Stimulated activated CD4-positive, alpha-beta T cell treated with anti-CD3 and anti-CD28 coated beads, Interleukin-1b, Interleukin-23, amount 100 ng/mL, for 24 hours (primary cell): ENCODE results near the gene PRM1.
"Not testable (repeated sequence)": the region's sequence is repeated elsewhere in the genome, so short reads cannot be mapped to it uniquely, and the experiment has no call there.

Source experiments
- DNase-seq, 4 experiments: peaks; one replicate each; pipeline ENCODE4 v3.0.0-alpha.2; 2020; ENCODE audit warnings: low read depth in 4 of 4, low spot score in 1 of 4

The PRM1 gene

GRCh38 chr16:11314309-11314894 is 33.3 kb upstream of the PRM1 start:
- DNase-seq = no peak

GRCh38 chr16:11313493-11314308 is 32.6 kb upstream of the PRM1 start:
- no peak for DNase-seq

DNA sequence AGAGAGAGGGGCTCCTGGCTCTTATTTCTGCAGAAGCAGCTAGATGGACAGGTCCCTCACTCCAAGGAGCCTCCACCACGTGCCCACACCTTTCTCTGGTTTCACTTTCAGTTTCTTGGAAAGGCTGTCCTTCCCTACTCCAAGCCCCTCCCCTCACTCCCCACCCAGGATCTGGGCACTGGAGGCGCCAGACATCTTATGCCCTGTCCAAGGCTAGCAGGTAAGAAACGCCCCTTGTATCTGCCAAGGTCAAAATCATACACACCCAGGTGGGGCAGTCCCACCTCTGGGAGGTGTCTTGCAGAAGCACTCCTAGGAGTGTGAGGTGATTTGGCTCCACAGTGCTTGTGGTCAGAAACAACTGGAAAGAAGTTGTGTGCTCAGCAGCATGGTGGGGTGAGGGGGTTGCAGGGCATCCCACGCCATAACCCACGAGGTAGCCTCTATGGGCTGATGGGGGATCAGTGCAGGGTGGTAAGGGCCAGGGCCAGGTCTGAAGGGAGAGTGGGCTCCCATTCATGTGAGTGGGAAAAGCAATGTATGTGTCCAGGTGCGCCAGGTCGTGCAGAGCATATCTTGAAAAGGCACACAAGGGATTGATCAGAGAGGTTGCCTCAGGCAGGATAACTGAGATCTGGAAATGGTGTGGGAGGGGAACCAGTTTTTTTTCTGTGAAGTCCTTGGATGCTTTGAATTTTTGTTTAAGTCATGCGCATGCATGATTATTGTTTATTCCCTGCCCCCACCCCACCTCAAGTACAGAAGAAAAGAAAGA is 31.8 kb upstream of the PRM1 start:
- DNase-seq = no peak

DNA sequence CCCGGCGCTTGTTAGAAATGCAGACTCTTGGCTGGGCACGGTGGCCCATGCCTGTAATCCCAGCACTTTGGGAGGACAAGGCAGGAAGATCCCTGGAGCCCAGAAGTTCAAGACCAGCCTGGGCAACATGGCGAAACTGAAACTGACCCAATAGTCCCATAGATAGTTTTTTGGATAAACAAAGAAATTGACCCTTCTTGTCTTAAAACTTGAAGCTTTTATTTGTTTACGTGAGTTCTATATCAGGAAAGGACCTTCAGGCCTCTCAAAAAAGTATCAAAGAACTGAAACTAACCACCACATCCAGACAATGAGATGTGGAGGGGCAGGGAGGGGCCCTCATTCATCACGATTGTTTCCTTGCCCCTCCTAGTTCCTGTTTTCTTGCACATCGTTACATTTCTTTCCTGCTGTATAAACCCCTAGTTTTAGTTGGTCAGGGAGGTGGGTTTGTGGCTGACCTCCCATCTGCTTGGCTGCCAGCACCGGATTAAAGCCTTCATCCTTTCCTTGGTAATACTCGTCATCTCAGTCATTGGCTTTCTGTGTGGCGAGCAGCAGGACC is 29.9 kb upstream of the PRM1 start:
- DNase-seq = no peak

GRCh38 chr16:11310634-11310977 is 29.5 kb upstream of the PRM1 start:
- DNase-seq = no peak

GRCh38 chr16:11309895-11310633 is 28.9 kb upstream of the PRM1 start:
- DNase-seq = no peak

GRCh38 chr16:11308493-11309283 is 27.6 kb upstream of the PRM1 start:
- DNase-seq = no peak

GRCh38 chr16:11307639-11308492 is 26.7 kb upstream of the PRM1 start:
- no peak for DNase-seq

GRCh38 chr16:11306997-11307638 is 26.0 kb upstream of the PRM1 start:
- DNase-seq = no peak

- no peak for DNase-seq
Observed at GRCh38 chr16:11306381-11306780, 25.3 kb upstream of the PRM1 start.

DNA sequence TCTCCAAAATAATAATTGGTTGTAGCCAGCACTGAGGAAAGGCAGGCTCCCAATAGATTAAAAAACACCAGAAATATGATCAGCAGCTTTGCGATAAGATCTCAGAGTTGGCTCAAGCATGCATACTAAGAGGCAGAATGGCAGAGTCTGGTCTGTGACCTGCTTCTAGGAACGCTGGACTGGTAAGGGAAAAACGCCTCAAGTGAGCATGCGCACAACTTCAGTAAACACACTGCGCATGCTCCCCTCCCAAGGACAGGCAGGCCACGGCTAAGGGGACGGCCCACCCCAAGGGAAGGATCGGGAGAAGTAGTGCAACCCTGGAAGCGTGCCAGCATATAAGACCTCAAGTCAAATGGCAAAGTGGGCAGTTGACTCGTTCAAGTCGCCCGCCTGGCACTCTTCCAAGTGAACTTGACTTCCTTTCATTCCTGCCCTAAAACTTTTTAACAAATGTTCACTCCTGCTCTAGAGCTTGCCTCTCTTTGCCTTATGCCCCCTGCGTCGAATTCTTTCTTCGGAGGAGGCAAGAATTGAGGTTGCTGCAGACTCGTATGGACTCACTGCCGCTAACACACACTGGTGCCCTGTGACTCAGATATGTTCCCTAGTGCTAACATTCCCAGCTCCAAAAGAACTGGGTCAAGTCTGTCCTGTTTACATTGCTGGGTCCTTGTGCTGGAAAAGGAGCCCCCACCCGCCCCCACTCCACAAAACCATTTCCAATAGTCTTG is 22.4 kb upstream of the PRM1 start:
- no peak for DNase-seq

DNA sequence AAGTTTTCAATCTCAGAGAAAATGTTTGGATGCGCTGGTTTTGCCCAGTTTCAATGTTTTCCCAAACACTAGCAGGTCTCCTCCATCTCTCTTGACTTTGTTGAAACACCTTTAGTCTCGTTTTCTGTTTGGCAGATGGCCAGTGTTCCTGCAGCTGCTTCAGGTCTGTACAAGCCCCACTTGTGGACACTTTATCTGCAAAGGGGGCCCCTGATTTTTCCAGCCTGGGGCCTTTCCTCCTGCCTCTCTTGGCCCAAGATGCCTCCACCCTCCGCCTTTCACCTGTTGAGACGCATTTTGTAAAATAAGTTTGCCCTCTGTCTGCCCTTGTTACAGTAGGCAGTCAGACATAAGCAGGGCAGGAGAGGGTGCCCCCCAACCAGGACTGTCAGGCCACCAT is 21.8 kb upstream of the PRM1 start:
- no peak for DNase-seq

GRCh38 chr16:11301645-11302501 is 20.7 kb upstream of the PRM1 start:
- no peak for DNase-seq

DNA sequence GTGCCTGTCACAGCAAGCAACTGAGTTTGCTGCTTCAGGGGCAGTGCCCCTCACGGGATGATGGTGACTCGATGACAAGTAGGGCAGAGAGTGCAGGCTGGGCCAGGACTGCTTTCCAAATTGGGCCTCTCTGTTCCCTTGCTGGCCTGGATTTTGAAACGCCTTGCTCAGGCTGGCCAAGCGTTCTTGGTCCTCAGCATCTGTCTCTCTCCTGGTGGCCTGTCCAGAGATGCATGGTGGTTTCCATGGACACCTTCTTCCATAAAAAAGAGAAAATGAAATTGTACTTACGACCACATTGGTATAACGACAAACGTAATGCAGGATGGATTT is 19.4 kb upstream of the PRM1 start:
- DNase-seq = no peak

GRCh38 chr16:11299865-11300559 is 18.9 kb upstream of the PRM1 start:
- DNase-seq = no peak

DNA sequence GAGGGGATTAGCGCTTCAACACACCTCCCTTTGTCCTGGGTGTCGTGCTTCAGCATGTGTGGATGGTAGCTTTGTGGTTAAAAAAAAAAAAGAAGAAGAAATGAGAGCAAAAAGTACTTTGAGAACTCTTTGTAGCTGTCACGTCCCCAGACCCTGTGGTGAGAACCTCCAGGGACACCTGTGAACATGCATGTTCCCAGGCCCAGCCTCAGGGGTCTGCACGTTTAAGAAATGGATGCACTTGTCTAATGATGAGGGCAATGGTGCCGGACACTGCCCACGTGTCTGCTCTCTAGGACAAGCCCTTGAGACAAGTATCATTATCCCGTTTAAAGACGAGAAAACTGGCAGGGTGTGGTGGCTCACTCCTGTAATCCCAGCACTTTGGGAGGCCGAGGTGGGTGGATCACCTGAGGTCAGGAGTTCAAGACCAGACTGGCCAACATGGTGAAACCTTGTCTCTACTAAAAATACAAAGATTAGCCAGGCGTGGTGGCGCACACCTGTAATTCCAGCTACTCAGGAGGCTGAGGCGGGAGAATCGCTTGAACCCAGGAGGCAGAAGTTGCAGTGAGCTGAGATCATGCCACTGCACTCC is 17.9 kb upstream of the PRM1 start:
- not testable (repeated sequence) for DNase-seq
